GM12864 (cell line): Measurements from ENCODE around the gene GRIA1.
A peak's percentile ranks its signal among the peaks of the same experiment; 100 is the strongest.

Experiments used
- DNase-seq: peaks from one replicate; pipeline ENCODE4 v3.0.0-alpha.2; 2011; ENCODE audit warnings: low read depth
- H3K4me3 ChIP-seq: 2 replicates; pipeline ENCODE4 v1.5.1; 2011; ENCODE audit warnings: mild to moderate bottlenecking, low read depth, low read length, control low read depth
- TF ChIP-seq, protein P1 (sequence below): IDR thresholded peaks from 2 replicates; pipeline ENCODE4 v1.5.1; 2011; ENCODE audit warnings: low read depth, mild to moderate bottlenecking, moderate library complexity, low read length, control low read depth, inconsistent platforms; ENCODE audit errors: missing control alignments

Gene GRIA1

DNA sequence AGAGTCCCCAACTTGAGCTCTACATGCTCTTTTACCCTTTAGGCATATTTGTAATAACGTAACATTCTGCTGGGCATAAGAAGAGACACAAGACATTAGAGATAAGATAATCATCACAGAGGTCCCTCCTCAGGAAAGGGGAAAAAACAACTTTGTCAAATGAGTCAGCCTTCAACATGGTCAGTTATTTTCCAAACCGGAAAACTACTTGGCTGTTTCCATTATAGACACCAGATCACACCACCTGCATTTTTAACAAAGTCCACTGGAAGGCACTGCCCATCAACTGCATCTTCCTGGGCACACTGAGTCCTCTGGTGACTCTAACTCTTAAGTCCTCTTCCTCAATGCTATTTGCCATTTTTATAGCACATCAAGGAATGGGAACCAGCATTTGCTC, 326.4 kb downstream of the GRIA1 start:
- H3K4me3 ChIP-seq, result no peak overlapping the region
- DNase-seq, result no peak
- TF ChIP-seq, protein P1, sequence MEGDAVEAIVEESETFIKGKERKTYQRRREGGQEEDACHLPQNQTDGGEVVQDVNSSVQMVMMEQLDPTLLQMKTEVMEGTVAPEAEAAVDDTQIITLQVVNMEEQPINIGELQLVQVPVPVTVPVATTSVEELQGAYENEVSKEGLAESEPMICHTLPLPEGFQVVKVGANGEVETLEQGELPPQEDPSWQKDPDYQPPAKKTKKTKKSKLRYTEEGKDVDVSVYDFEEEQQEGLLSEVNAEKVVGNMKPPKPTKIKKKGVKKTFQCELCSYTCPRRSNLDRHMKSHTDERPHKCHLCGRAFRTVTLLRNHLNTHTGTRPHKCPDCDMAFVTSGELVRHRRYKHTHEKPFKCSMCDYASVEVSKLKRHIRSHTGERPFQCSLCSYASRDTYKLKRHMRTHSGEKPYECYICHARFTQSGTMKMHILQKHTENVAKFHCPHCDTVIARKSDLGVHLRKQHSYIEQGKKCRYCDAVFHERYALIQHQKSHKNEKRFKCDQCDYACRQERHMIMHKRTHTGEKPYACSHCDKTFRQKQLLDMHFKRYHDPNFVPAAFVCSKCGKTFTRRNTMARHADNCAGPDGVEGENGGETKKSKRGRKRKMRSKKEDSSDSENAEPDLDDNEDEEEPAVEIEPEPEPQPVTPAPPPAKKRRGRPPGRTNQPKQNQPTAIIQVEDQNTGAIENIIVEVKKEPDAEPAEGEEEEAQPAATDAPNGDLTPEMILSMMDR, result no peak

DNA sequence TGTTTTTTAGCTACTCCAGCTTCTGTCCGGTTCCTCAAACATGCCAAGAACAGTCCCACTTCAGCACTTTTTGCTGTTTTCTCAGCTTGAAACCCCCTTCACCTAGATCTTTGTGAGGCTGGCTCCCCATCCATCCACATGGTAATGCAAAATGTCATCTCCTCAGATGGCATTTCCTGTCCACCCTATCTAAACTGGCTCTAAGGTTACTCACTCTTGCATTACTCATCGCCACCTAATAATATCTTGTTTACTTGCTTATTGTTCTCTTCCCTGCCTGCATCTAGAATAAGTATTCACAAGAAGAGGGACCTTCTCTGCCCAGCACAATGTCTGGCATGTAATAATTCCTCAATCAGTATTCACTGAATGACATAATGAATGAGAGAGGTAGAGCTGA, 328.2 kb downstream of the GRIA1 start:
- DNase-seq, result no peak
- H3K4me3 ChIP-seq, result no peak overlapping the region
- TF ChIP-seq, protein P1, result no peak

DNA sequence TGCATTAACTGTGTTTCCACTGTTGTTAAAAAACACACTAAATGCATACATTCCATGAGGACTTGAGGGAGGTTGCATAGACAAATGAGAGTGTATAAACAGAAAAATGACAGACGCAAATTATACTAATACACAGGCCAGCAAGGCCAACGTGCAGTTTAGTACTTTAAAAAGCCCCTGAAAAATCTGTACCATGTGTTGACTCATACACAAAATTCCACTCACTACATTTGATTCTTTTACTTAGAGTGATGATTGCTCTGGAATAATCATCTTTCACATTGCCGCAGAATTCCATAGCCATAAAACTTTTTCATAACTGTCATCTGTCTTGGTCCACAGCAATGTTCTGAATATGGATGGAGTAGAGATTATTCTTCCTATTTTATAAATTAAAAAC, 332.6 kb downstream of the GRIA1 start:
- no peak for DNase-seq
- H3K4me3 ChIP-seq, result no peak overlapping the region
- TF ChIP-seq, protein P1, result no peak

DNA sequence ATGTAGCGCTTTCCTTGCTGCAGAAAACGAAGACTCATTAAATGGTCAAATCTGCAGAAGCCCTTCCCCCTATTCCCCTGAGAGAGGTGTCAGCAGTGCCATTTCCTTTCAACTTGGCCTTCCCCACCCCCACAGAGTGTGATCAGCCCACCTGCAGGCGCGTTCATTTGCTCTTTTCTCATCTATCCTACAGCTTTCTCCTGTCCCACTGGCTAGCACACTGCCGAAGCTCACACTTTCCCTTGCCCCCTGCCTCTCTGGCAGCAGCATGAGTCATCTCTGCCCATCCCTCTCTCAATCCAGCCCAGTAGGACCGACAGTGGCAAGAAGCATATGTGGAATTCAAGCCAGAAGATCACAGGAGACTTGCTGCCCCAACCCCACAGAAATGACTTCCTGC, 334.4 kb downstream of the GRIA1 start:
- DNase-seq, result no peak
- H3K4me3 ChIP-seq, result no peak overlapping the region
- TF ChIP-seq, protein P1, result no peak

DNA sequence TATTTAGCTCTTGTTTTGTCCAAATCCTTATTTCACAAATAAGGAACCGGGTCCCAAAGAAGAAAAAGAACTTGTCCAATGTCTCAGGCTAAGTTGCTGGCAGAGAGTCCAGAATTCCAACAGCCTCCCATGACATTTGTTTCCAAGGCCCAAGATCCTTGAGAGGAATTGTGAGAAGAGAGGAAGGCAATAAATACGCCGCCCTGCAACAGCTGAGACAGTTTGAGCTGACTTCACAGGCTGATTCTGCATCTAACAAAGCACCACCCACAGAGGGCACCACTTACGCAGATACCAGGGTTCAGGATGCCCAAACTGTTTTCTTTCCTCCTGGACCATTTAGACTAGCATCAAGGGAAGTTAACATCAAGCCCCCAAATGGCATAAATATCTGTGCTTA, 336.9 kb downstream of the GRIA1 start:
- no peak overlapping the region for H3K4me3 ChIP-seq
- DNase-seq, result no peak
- TF ChIP-seq, protein P1, result peak; percentile 38

DNA sequence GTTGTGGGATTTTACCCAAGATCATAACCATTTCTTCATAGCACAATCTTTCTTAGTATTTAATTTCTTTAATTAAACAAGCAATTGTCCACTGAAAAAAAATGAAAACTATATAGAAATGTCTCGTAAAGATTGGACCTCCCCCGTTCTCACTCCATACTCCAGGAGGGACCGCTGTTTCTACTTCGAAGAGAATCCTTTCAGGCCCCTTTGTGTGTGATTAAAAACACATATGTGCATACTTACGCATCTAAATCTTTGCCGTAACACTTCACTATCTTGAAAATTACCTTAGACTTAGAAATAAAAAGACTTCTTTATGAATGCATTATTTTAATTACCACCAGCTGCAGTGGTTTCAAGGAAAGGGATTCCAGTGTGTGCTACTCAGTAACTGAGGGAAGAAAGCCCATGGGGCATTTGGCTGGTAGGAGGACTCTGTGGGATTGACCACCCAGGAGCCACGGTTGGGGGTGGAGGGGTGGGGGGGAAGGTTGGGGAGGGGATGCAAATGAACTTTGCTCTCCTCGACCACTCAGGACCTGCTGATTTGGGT, 339.1 kb downstream of the GRIA1 start:
- TF ChIP-seq, protein P1, result no peak
- no peak for DNase-seq
- no peak overlapping the region for H3K4me3 ChIP-seq

DNA sequence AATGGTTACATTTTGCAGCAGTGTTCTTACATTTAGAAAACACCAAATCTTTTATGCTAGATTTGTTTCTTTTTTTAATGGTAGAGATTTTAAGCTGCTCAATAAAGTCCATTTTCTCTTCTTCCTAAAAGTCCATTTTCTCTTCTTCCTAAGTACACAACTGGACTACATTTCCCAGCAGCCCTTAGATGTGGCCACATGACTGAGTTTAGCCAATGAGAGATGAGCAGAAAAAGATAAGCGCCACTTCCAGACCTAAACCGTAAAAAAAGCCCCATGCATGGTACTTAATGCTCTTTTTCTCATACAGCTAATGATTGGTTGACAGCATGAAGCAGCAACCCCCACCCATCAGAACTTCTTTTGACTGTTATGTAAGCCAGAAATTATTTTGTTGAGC, 341.5 kb downstream of the GRIA1 start:
- TF ChIP-seq, protein P1, result no peak
- DNase-seq, result peak; percentile 22
- no peak overlapping the region for H3K4me3 ChIP-seq
